ENCODE results near the gene BUB1. TPM values are rescaled to one million over a fixed set of nuclear protein-coding genes. Genes with fewer than 3 reads are reported as not detected.

The BUB1 gene
- total and polyA plus RNA-seq, 7 experiments from 2014 or later, result 1.1 to 73.7 (median 2.5) TPM

DNA sequence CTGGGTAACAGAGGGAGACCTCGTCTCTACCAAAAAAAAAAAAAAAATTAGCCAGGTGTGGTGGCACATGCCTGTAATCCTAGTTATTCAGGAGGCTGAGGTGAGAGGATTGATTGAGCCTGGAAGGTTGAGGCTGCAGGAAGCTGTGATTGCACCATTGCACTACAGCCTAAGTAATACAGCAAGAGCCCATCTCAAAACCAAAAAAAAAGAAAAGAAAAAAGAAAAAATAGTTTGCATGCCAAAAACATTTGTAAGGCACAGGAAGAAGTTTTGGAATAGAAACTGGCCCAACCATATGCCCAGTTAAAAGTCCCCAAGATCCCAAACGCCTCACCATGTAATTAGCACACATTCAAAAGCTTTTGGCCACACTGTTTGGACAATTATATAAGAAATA lies 41.1 kb upstream of the BUB1 start:
- Mint-ChIP-seq H3K27me3 (peaks cover 14 to 81% (median 26%) of the 10 kb centered on the region in 5 donors), H3K9me3 (no peaks in the 10 kb centered on the region), H3K27ac (no peak overlapping the region), H3K4me3 (no peak overlapping the region), H3K4me1 (peaks cover 0 to 6% (median 0%) of the 10 kb centered on the region in 7 donors), H3K36me3 (no peaks in the 10 kb centered on the region)
- Histone ChIP-seq H3K27ac (ENCODE audit: low read depth, low read length) (no peak overlapping the region), H3K27me3 (ENCODE audit: control insufficient read depth in 2 of 2, insufficient read depth in 2 of 2, low read length in 2 of 2) (peaks cover 0 to 3% of the 10 kb centered on the region in 2 donors), H3K36me3 (ENCODE audit: control insufficient read depth in 2 of 3, insufficient read depth in 3 of 3, low read length in 3 of 3) (no peaks in the 10 kb centered on the region), H3K9me3 (ENCODE audit: control insufficient read depth in 2 of 3, low read length in 3 of 3) (no peaks in the 10 kb centered on the region), H3K4me3 (ENCODE audit: low read length) (no peak overlapping the region), H3K4me1 (ENCODE audit: control insufficient read depth in 2 of 2, insufficient read depth in 2 of 2, low read length in 2 of 2) (no peaks in the 10 kb centered on the region)
- no peak for ATAC-seq
- ChIA-PET POLR2A (interaction anchor here (0.7 kb wide), 1 partner anchor 28 kb away, joined by 9 read pairs; no protein-coding TSS in a partner anchor), CTCF (no interaction called here)
- no peak for DNase-seq
- intact Hi-C loops (cut with micrococcal nuclease), result no loop called here

DNA sequence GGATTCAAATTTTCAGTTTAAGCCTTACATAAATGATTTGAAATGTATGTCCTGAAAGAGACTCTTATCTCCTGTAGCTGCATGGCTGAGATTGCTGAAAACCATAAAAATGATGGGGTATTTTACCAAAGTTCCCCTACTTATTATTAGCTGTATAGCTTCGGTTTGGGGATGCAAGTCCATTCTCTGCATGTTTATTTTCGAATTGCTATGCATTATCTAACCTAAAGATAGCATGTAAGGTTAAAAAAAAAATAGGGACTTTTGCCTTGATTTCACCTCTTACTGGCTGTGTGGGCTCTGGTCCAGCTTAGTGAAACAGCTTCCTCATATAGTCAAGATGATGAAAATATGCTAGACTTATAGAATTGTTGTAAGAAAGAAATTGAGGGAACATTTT lies 40.5 kb upstream of the BUB1 start:
- Mint-ChIP-seq H3K4me1 (peaks cover 0 to 2% (median 0%) of the 10 kb centered on the region in 7 donors), H3K9me3 (peaks cover 0 to under 1% (median 0%) of the 10 kb centered on the region in 11 donors)
- CTCF ChIA-PET, result no interaction called here

DNA sequence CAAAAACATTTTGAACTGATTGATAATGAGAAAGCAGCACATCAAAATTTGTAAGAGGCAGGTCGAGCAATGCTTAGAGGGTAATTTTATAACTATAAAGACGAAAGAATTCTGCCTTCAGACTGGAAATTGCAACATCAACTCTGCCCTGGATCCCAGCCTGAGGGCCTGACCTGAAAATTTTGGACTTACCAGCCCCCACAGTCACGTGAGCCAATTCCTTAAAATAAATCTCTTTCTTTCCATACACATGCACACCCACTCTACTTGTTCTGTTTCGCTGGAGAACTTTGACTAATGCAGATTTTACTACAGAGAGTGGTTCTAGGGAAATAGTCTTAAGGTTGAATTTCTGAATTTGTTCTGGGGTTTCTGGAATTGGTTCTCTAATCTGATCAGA lies 39.9 kb upstream of the BUB1 start:
- intact Hi-C loops (cut with micrococcal nuclease), result no loop called here
- ATAC-seq, result no peak
- Histone ChIP-seq H3K4me3 (ENCODE audit: low read length) (no peak overlapping the region), H3K9me3 (ENCODE audit: control insufficient read depth in 2 of 3, low read length in 3 of 3) (no peaks in the 10 kb centered on the region), H3K36me3 (ENCODE audit: control insufficient read depth in 2 of 3, insufficient read depth in 3 of 3, low read length in 3 of 3) (no peaks in the 10 kb centered on the region), H3K4me1 (ENCODE audit: control insufficient read depth in 2 of 2, insufficient read depth in 2 of 2, low read length in 2 of 2) (no peaks in the 10 kb centered on the region), H3K27ac (ENCODE audit: low read depth, low read length) (no peak overlapping the region), H3K27me3 (ENCODE audit: control insufficient read depth in 2 of 2, insufficient read depth in 2 of 2, low read length in 2 of 2) (no peaks in the 10 kb centered on the region)
- peaks cover 0 to 4% (median 0%) of the 10 kb centered on the region in 5 donors for H3K36me3 Mint-ChIP-seq
- ChIA-PET CTCF (no interaction called here), POLR2A (no interaction called here)
- H3K9me3 Mint-ChIP-seq, result peaks cover 0 to 2% (median 0%) of the 10 kb centered on the region in 11 donors
- peaks cover 0 to 2% (median 0%) of the 10 kb centered on the region in 7 donors for H3K4me1 Mint-ChIP-seq
- DNase-seq, result no peak
- H3K4me3 Mint-ChIP-seq, result no peak overlapping the region
- H3K27me3 Mint-ChIP-seq, result peaks cover 18 to 80% (median 28%) of the 10 kb centered on the region in 5 donors
- H3K27ac Mint-ChIP-seq, result no peak overlapping the region

More for the DNA sequence above, 40.5 kb upstream of the BUB1 start:
- H3K36me3 Mint-ChIP-seq, result no peaks in the 10 kb centered on the region
- POLR2A ChIA-PET, result no interaction called here
- no peaks in the 10 kb centered on the region for H3K27me3 ChIP-seq (ENCODE audit: control insufficient read depth in 2 of 2, insufficient read depth in 2 of 2, low read length in 2 of 2)
- H3K27ac Mint-ChIP-seq, result no peak overlapping the region
- intact Hi-C loops (cut with micrococcal nuclease), result no loop called here
- no peak overlapping the region for H3K27ac ChIP-seq (ENCODE audit: low read depth, low read length)
- no peaks in the 10 kb centered on the region for H3K36me3 ChIP-seq (ENCODE audit: control insufficient read depth in 2 of 3, insufficient read depth in 3 of 3, low read length in 3 of 3)
- no peak overlapping the region for H3K4me3 ChIP-seq (ENCODE audit: low read length)
- DNase-seq (no peak), ATAC-seq (no peak)
- H3K4me1 ChIP-seq (ENCODE audit: control insufficient read depth in 2 of 2, insufficient read depth in 2 of 2, low read length in 2 of 2), result no peaks in the 10 kb centered on the region
- no peaks in the 10 kb centered on the region for H3K9me3 ChIP-seq (ENCODE audit: control insufficient read depth in 2 of 3, low read length in 3 of 3)
- H3K4me3 Mint-ChIP-seq, result no peak overlapping the region
- peaks cover 14 to 81% (median 23%) of the 10 kb centered on the region in 5 donors for H3K27me3 Mint-ChIP-seq

DNA sequence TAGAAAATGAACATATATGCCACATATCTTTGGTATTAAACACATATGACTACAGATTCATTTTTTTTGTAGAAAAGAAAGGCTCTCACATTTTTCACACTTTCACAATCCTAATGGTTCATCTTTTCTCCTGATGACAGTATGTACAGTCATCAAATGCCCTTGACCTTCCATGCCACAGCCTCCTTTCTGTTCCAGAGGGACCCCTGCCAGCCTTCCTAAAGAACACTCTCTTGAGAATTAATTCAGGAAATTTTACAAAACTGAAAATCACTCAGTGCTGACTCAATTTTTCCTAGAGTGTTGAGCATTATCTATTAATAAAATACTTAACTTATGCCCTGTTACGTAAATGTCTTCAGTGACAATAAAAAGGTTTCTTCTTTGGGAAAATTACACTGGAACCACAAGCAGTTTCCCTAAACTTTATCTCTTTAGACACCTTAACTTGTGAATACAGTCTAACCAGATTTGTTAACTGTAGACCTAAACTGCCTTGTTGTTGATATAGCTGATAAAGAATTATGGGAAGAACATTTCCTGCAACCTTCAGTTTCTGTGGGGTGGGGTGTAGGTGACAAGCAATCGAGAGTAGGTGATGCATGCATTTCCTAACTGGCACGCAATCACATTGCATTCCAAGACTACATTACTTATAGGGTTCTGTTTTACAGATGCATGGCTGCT lies 39.2 kb upstream of the BUB1 start:
- peaks cover 21 to 81% (median 33%) of the 10 kb centered on the region in 5 donors for H3K27me3 Mint-ChIP-seq
- no peak for DNase-seq
- H3K9me3 Mint-ChIP-seq, result peaks cover 0 to 2% (median 0%) of the 10 kb centered on the region in 11 donors
- Histone ChIP-seq H3K36me3 (ENCODE audit: control insufficient read depth in 2 of 3, insufficient read depth in 3 of 3, low read length in 3 of 3) (no peaks in the 10 kb centered on the region), H3K27ac (ENCODE audit: low read depth, low read length) (no peak overlapping the region), H3K4me1 (ENCODE audit: control insufficient read depth in 2 of 2, insufficient read depth in 2 of 2, low read length in 2 of 2) (no peaks in the 10 kb centered on the region), H3K27me3 (ENCODE audit: control insufficient read depth in 2 of 2, insufficient read depth in 2 of 2, low read length in 2 of 2) (no peaks in the 10 kb centered on the region), H3K9me3 (ENCODE audit: control insufficient read depth in 2 of 3, low read length in 3 of 3) (no peaks in the 10 kb centered on the region), H3K4me3 (ENCODE audit: low read length) (no peak overlapping the region)
- no peak for ATAC-seq
- no peak overlapping the region for H3K4me3 Mint-ChIP-seq
- intact Hi-C loops (cut with micrococcal nuclease), result no loop called here
- ChIA-PET CTCF (no interaction called here), POLR2A (no interaction called here)
- peaks cover 0 to 2% (median 0%) of the 10 kb centered on the region in 7 donors for H3K4me1 Mint-ChIP-seq
- no peak overlapping the region for H3K27ac Mint-ChIP-seq
- H3K36me3 Mint-ChIP-seq, result peaks cover 0 to 4% (median 0%) of the 10 kb centered on the region in 5 donors

DNA sequence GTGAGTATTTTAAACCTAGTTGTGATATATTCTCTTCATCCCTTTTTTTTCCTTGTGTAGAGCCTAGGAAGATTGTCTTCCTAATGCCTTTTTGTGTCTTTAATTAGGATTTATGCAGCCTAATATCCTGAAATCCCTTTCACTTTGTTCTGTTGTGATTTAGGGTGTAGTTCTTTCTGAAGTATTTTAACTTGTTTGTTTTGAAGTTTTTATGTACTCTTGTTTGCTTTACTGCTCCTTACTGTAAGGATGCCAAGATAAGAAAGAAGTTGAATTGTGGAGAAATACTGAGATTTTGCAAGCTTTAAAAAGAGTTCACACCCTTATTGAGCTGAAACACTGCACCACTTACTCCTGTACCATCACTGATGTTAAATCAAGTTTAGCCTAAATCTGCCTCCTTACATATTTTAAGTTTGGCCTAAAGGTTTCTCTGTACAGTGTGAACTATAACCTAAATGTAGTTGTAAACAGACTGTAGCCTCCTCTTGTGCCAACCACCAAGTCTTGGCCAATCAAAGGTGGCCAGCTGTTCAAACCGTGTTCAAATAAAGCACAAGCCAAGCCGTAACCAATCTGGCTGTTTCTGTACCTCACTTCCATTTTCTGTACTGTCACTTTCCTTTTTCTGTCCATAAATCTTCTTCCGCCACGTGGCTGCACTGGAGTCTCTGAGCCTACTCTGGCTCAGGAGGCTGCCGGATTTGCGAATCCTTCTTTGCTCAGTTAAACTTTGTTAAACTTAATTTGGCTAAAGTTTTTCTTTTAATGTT lies 36.8 kb upstream of the BUB1 start:
- H3K27me3 ChIP-seq (ENCODE audit: control insufficient read depth in 2 of 2, insufficient read depth in 2 of 2, low read length in 2 of 2), result no peaks in the 10 kb centered on the region
- DNase-seq (no peak), ATAC-seq (no peak)
- H3K9me3 Mint-ChIP-seq, result peaks cover 0 to 2% (median 0%) of the 10 kb centered on the region in 11 donors
- peaks cover 0 to 4% (median 0%) of the 10 kb centered on the region in 5 donors for H3K36me3 Mint-ChIP-seq
- H3K9me3 ChIP-seq (ENCODE audit: control insufficient read depth in 2 of 3, low read length in 3 of 3), result no peaks in the 10 kb centered on the region
- peaks cover 28 to 81% (median 35%) of the 10 kb centered on the region in 5 donors for H3K27me3 Mint-ChIP-seq
- no peak overlapping the region for H3K27ac Mint-ChIP-seq
- CTCF ChIA-PET, result no interaction called here
- POLR2A ChIA-PET, result no interaction called here
- H3K4me1 Mint-ChIP-seq, result peaks cover 0 to 2% (median 0%) of the 10 kb centered on the region in 7 donors
- H3K36me3 ChIP-seq (ENCODE audit: control insufficient read depth in 2 of 3, insufficient read depth in 3 of 3, low read length in 3 of 3), result no peaks in the 10 kb centered on the region
- no peaks in the 10 kb centered on the region for H3K4me1 ChIP-seq (ENCODE audit: control insufficient read depth in 2 of 2, insufficient read depth in 2 of 2, low read length in 2 of 2)
- no peak overlapping the region for H3K27ac ChIP-seq (ENCODE audit: low read depth, low read length)
- no peak overlapping the region for H3K4me3 Mint-ChIP-seq
- H3K4me3 ChIP-seq (ENCODE audit: low read length), result no peak overlapping the region
- intact Hi-C loops (cut with micrococcal nuclease), result no loop called here

DNA sequence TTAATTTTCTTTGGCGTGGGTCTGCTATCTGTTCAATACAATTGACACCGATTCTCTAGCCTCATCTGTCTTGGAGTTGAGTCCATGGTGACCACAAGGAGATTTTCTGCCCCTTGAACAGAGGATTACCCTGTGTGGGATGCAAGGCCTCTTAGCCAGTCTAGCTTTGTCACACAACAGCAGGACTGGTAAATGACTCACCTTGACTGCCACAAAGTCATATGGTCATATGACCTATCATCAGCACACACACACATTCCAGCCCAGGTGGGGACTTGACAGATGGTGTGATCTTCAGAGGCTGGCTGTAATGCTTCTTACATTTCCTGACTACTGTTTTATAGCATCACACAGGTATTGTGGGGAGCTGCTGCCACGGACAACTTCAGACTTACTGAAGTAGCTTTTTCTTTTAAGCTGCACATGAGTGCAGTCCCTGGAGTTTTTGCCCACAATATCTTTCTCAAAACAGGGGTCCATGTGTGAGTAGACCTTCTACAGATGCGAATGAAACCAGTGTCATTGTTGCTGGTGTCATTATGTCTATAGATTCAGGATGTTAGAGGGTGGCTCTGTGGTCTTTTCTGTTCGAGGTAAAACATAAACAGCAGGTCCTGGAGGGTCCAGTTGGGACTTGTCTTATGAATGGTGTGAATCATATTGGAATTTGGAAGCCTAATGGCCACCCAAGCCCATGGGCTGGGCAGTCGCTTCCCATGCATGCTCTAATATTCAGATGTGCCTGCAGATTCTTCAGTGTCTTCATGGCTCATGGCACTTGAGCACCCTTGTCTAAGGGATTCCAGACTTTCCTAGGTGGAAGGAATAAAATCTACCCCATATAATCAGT lies 35.9 kb upstream of the BUB1 start:
- no peaks in the 10 kb centered on the region for H3K27me3 ChIP-seq (ENCODE audit: control insufficient read depth in 2 of 2, insufficient read depth in 2 of 2, low read length in 2 of 2)
- DNase-seq (no peak), ATAC-seq (no peak)
- H3K9me3 Mint-ChIP-seq, result peaks cover 0 to 2% (median 0%) of the 10 kb centered on the region in 11 donors
- POLR2A ChIA-PET, result no interaction called here
- H3K27ac Mint-ChIP-seq, result no peak overlapping the region
- H3K4me1 ChIP-seq (ENCODE audit: control insufficient read depth in 2 of 2, insufficient read depth in 2 of 2, low read length in 2 of 2), result no peaks in the 10 kb centered on the region
- CTCF ChIA-PET, result no interaction called here
- H3K4me1 Mint-ChIP-seq, result peaks cover 0 to 2% (median 0%) of the 10 kb centered on the region in 7 donors
- H3K4me3 ChIP-seq (ENCODE audit: low read length), result no peak overlapping the region
- no peaks in the 10 kb centered on the region for H3K9me3 ChIP-seq (ENCODE audit: control insufficient read depth in 2 of 3, low read length in 3 of 3)
- H3K27me3 Mint-ChIP-seq, result peaks cover 31 to 83% (median 37%) of the 10 kb centered on the region in 5 donors
- H3K36me3 Mint-ChIP-seq, result peaks cover 0 to 4% (median 0%) of the 10 kb centered on the region in 5 donors
- no peak overlapping the region for H3K27ac ChIP-seq (ENCODE audit: low read depth, low read length)
- intact Hi-C loops (cut with micrococcal nuclease), result no loop called here
- no peaks in the 10 kb centered on the region for H3K36me3 ChIP-seq (ENCODE audit: control insufficient read depth in 2 of 3, insufficient read depth in 3 of 3, low read length in 3 of 3)
- H3K4me3 Mint-ChIP-seq, result no peak overlapping the region
